Stimulated activated CD8-positive, alpha-beta memory T cell treated with anti-CD3 and anti-CD28 coated beads, Interleukin-12 subunit alpha, Interleukin-12 subunit beta, amount 100 ng/mL, for 4 hours (primary cell): ENCODE data around the gene FAM241A.
A peak's percentile ranks its signal among the peaks of the same experiment; 100 is the strongest.

Source experiments
- DNase-seq: peaks from one replicate; pipeline ENCODE4 v3.0.0-alpha.2; 2020; ENCODE audit warnings: low read depth

The FAM241A gene

DNA sequence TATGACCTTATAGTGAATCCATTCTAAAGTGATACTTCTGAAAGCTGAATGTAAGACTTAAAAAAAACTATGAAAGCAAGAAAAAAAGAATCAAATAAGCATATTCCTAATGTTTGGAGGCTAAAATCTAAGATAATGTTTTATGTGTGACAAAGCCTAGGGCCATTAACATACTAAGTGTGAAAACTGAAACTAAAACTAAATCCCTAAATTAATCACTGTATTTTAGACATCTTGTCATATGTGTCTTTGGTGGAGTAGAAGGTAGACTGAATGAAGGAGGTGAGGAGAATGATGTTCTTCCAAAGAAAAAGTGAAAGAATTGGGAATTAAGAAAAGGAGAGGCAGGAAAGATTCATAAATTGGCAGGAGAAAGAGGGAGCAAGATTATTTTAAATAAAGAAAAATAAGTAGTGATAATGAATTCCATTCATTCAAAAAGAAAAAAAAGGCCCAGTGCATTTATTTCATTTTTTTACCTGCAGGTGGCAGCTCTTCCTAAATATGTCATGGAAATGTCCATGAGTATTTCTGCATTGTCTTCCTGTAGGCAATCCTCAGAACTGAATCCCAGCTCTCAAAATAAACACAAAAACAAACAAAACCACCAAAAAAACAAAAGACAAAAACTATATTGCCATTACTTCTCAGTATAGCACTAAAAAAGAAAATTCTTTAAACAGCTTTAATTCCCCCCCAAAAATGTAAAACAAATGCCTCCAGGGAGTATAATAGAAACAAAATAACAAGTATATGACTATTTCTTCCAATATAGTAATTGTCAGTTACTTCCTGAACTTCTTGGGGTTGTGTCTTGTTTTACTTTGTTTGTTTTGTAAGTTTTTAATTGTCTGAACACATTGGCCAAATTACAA is 69.4 kb downstream of the FAM241A start:
- DNase-seq, result no peak

DNA sequence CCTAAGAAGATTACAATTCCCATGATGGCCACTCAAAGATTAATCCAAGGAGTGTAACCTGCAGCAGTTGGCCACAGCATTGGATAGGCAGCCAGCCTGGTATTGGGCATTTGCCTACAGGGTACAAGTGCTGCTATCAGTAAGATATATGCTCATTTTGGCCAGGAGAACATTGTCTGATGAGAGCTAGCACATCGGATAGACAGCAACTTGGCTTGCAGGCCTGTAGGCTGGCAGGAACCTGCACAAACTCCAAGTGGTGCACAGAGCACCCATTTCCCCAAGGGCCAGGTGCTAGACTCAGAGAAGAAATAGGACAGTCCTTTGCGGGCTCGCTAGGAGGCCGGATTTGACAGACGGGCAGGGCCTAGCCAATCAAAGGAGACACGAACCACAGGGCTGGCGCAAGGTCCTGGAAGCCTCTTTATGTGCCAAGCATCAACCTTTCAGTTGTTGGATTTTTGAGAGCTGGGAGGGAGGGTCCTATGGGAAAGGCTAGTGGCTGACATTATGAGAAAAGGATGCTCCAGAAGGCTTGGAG is 74.6 kb downstream of the FAM241A start:
- DNase-seq, result no peak

- DNase-seq, result no peak
Observed at GRCh38 chr4:112222219-112222955, 77.1 kb downstream of the FAM241A start.

DNA sequence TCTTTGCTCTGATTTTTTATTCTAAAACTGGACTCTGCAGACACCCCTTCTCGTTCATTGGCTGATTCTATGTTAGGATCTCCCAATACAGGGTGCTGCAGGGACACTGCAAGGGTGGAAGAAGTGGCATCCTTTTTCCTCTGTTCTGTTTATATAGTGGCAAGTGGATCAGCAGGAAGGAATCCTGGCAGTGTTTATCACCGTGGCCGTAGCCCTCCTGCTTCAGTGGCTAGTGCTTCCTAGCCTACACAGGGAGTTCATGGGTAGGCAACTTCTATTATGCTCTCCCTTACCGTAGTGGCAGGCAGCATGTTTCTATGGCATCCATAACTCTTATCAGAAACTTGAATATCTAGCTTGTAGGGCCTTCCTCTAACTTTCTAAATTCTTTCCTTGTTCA is 79.9 kb downstream of the FAM241A start:
- DNase-seq, result no peak

GRCh38 chr4:112230879-112231778 is 85.9 kb downstream of the FAM241A start:
- DNase-seq, result peak; percentile 95

GRCh38 chr4:112231779-112232713 is 86.8 kb downstream of the FAM241A start, which contains the start of gene AP1AR:
AP1AR (plus strand) TSS chr4:112231787; CDS start chr4:112232092, 305 bp downstream.
- peak; percentile 71 for DNase-seq

GRCh38 chr4:112234952-112235609 is 89.8 kb downstream of the FAM241A start:
- no peak for DNase-seq

- DNase-seq, result no peak
Observed at GRCh38 chr4:112236040-112236439, 90.8 kb downstream of the FAM241A start.

- DNase-seq, result no peak
Observed at GRCh38 chr4:112238833-112239232, 93.6 kb downstream of the FAM241A start.
